Activated CD4-positive, alpha-beta T cell treated with anti-CD3 and anti-CD28 coated beads, Interleukin-2, amount 50 U/mL, for 4 hours (primary cell): ENCODE results near the gene SEMA7A.

Source experiments
- DNase-seq, 2 experiments: peaks; one replicate each; pipeline ENCODE4 v3.0.0-alpha.2; 2020

The SEMA7A gene

DNA sequence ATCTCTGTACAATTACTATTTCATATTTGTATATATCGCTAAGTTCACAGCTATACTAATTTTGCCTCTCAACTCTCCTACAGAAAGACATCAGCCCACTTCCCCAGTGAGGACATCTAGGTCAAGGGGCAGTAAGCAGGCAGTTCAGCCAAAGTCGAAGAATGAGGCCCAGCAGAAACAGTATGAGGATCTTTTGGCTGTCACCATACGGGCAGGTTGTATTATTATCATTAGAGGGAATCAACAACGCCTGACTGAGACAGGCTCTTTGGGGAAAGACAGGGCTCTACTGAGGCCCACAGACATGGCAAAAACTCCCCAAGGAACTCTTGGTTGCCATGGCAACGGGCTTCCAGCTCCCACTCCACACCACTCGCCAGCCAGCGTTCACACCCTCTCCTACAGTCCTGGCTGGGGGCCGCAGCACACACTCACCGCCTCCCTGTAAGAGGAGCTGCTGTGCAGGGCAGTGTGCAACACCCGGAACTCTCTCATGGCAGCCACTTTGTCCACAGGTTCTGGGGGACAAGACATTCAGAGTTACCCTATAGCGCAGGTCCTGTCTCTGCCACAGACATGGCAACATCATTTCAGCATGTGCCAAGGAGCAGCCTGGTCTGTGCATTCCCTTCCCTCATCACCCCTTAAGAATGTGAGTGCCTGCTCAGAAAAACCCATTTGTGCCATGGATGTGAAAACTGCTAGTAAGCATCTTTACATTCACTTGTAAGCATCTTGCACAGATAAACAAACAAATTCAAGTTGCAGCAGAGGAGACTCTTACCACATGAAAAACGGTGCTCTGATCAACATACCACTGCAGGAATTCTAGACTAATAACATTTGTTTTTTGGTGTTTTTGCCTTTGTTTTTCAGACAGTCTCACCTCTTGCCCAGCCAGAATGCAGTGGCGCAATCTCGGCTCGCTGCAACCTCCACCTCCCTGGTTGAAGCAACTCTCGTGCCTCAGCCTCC, 18.4 kb upstream of the SEMA7A start:
- no peak for DNase-seq

- DNase-seq, result no peak
Observed at GRCh38 chr15:74451322-74451721, 17.6 kb upstream of the SEMA7A start.

GRCh38 chr15:74449643-74450205, 16.0 kb upstream of the SEMA7A start:
- no peak for DNase-seq

- DNase-seq, result no peak
Observed at GRCh38 chr15:74449095-74449494, 15.3 kb upstream of the SEMA7A start.

DNA sequence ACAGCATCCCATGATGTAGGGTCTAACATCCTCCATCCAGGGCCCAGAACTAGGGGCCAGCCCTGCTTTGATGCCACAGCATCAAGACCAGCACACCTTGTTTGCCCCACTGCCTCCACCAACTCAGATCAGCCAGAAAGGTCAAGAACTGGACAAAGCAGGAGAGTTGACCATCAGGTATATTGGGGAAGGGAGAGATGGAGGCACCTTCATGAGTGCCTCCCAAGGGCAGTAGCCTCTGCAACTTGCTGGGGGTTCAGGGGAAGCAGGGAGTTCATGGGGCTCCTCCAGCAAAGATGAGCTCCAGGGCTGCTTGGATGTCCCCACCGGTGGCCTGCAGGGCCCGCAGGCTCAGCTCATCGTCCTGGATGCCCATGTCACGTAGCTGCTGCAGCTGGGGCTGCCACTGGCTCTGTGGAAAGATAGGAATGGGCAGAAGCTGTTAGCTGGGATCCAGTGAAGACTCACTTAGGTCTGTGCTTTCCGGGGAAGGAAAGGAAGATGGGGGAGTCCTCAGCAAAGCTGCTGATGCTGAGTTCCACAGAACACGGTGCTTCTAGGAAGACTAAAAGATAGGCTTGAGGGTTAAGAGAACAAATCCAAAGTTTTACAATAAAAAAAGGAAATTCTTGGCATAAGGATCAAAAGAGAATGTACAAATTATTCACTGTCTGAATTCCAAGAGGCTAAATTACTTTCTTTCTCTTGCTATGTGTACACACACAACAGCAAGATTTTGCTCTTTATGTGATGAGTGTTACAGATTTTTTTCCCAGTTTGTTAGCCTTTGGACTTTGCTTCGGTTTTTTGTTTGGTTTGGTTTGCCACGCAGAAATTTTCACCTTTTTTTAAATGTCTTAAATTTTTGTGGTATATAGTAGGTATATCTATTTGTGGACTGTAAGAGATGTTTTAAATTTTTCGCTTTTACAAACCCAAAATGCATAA, 12.3 kb upstream of the SEMA7A start:
- DNase-seq, result no peak

- no peak for DNase-seq
Observed at GRCh38 chr15:74444106-74445062, 10.6 kb upstream of the SEMA7A start.

- DNase-seq, result no peak
Observed at GRCh38 chr15:74443100-74443909, 9.5 kb upstream of the SEMA7A start.

DNA sequence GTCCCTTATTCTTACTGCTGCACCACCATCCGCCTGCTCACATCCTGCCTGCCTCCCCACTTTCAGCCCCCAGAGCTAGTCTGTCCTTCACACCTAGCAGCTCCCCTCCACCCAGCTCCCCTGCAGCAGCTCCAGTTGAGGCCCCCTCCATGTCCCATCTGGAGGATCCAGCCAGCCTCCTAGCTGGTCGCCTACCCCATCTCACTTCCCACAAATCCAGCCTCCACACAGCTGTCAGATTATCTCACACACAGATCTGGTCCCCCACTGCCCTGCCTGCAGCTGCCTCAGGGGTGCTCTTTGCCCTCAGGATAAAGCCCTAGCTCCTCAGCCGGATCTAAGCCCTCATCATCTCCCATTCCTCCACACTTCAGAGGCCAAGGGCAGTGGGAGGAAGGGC, 8.8 kb upstream of the SEMA7A start:
- DNase-seq, result no peak

- DNase-seq, result no peak
Observed at GRCh38 chr15:74442063-74442462, 8.3 kb upstream of the SEMA7A start.

DNA sequence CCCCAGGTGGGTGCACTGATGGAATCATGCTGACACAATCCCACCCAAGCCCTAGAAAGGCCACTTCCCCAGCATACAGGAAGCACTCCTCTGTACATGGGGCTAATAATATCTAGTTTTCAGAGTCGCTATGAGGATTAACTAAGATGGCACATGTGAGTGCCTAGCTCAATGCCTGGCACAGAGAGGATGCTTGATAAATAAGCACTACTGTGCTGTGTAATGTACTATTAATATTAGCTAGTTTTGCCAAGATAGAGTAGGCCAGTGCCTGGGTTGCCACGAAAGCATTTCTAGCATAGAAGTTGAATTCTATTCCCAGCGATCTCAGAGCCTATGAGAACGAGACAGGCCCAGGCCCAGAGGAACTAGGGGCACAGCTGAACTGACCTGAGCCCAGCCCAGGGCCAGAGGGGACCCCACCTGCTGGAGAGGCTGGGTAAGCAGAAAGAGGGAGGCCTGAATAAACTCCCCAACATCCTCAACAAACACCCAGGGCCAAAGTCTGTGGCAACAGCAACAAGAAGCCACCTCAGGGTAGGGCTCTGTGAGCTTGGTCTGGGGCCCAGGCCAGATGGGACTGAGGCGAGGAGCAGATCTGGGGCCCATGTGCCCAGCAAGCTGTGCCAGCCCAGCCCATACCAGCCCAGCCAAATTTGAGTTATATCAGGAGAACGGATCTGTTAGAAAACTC, 7.6 kb upstream of the SEMA7A start:
- no peak for DNase-seq

GRCh38 chr15:74438721-74439316, 5.1 kb upstream of the SEMA7A start:
- DNase-seq, result peak; percentile 71 to 75

GRCh38 chr15:74438206-74438605, 4.4 kb upstream of the SEMA7A start:
- DNase-seq, result no peak

- DNase-seq, result no peak
Observed at GRCh38 chr15:74434263-74435136, 742 bp upstream of the SEMA7A start.

DNA sequence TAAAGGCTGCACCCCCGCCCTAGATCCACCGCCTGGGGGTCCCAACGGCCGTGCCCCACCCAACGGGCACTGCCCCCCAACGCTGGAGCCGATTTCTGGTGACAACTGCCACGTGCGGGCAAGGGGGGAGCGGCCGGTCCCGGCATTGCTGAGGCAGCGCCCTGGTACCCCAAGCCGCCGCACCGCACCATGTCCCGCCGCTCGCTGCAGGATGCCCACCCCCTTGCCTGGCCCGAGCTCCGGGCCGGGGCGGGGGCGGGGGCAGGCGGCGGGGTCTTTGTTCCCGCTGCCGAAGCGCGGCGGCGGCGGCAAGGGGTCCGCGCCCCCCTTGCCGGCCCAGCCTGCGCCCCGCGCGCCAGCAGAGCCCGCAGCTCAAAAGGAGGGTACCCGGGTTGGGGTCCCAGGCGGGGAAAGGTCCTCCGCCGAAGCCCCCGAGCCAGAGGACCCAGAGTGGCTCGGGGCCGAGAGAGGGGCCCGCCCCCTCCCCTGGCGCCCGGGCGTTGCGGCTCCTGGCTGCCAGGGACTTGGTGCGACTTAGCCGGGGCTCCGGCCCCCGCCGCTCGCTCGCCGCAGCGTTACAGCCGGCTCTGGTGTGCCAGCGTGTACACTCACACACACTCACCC, 678 bp downstream of the SEMA7A start:
- DNase-seq, result no peak

DNA sequence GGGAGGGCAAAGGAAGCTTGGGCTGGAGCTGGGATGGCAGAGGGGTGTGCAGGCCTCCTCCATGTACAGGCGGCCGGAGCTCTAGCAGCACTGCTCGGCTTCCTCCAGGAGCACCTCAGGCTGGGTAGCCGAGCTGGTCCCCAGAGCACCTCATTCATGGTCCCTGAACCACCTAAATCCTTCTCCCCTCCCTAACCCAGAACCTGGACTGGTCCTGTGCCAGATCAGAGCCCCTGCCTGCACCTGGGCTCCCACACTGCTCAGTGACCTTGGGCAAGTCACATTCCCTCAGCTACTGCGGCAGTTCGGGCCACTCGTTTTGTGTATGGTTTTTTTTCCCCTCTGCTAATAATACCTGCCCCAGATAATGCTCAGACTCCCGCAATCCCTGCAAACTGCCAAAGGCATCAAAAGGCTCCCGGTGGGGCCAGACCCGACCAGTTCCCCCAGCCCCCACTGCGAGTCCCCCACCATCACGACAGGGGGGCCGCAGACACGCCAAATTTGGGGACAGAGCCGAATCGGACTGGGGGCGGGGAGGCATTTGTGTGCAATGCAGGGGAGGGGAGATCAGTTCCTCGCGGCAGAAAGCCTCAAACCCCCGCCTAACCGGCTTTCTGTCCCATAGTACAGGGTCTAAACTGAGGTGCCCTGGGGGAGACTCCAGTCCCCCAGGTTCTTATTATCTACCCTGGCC, 1.3 kb downstream of the SEMA7A start:
- DNase-seq, result no peak

GRCh38 chr15:74431645-74432044, 2.1 kb downstream of the SEMA7A start:
- no peak for DNase-seq

DNA sequence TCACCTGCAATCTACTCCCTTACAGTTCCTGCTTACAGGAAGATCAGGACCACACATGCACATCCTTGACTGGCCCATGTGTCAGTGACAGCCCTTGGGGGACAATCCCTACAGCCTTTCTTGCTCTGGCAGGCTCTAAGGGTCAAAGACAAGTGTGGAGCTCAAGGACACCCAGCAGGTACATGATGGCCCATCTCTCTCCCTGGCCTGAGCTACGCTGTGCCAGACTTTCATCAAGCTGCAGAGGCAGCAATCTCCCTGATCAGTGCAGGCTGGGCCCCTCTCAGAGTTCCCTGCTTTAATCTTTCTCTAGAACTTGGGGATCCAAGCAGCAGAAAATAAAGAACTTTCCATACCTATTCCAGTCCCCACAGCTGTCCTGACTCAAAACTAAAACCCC, 2.6 kb downstream of the SEMA7A start:
- no peak for DNase-seq

- DNase-seq, result no peak
Observed at GRCh38 chr15:74430510-74430951, 3.2 kb downstream of the SEMA7A start.
